Fibroblast of the aortic adventitia (primary cell): ENCODE measurements around the gene NT5M. TPM values are rescaled to one million over a fixed set of nuclear protein-coding genes. Genes with fewer than 3 reads are reported as not detected.
A peak's percentile ranks its signal among the peaks of the same experiment; 100 is the strongest.

Experiments used
- DNase-seq: peaks from one replicate; pipeline ENCODE4 v3.0.0-alpha.2; 2010; ENCODE audit warnings: low read depth
- H3K4me3 ChIP-seq: 2 replicates; pipeline ENCODE4 v1.5.1; 2011; ENCODE audit warnings: low read depth, mild to moderate bottlenecking, control low read depth, low read length, moderate library complexity
- CTCF ChIP-seq: IDR thresholded peaks from 2 replicates; pipeline ENCODE4 v1.5.1; 2011; ENCODE audit warnings: mild to moderate bottlenecking, low read length, control low read depth, inconsistent platforms; ENCODE audit not compliant: insufficient read depth
- total RNA-seq: library from RNA; depleted of rRNA; stranded (reverse); fragments of >200 nt; gene quantifications from 2 replicates; pipeline ENCODE4 v1.2.3, GENCODE V29; 2012; ENCODE audit warnings: low replicate concordance

NT5M gene
- total RNA-seq, 1 donor, result 2.3 TPM

- no peak for TF ChIP-seq CTCF
- no peak overlapping the region for H3K4me3 ChIP-seq
- no peak for DNase-seq
Measured at GRCh38 chr17:17366941-17367875, 64.0 kb downstream of the NT5M start.

- no peak for DNase-seq
- no peak overlapping the region for H3K4me3 ChIP-seq
- no peak for TF ChIP-seq CTCF
Measured at GRCh38 chr17:17367931-17368330, 64.8 kb downstream of the NT5M start.

- H3K4me3 ChIP-seq, result no peak overlapping the region
- TF ChIP-seq CTCF, result no peak
- DNase-seq, result no peak
Measured at GRCh38 chr17:17370711-17371110, 67.5 kb downstream of the NT5M start.

- no peak overlapping the region for H3K4me3 ChIP-seq
- no peak for DNase-seq
- no peak for TF ChIP-seq CTCF
Measured at GRCh38 chr17:17372856-17373520, 69.8 kb downstream of the NT5M start.

- peak; percentile 17 for DNase-seq
- no peak overlapping the region for H3K4me3 ChIP-seq
- no peak for TF ChIP-seq CTCF
Measured at GRCh38 chr17:17375841-17376240, 72.7 kb downstream of the NT5M start.

- TF ChIP-seq CTCF, result no peak
- no peak overlapping the region for H3K4me3 ChIP-seq
- DNase-seq, result peak; percentile 48
Measured at GRCh38 chr17:17376362-17376761, 73.2 kb downstream of the NT5M start.
